ENCODE data around the gene CNPY1. TPM values are rescaled to one million over a fixed set of nuclear protein-coding genes. Genes with fewer than 3 reads are reported as not detected.

Gene CNPY1
- total RNA-seq, 2 donors from 2014 or later = 0.33 TPM; not detected in 1

- Histone ChIP-seq H3K27me3 (ENCODE audit: control insufficient read depth, insufficient read depth, low read length, poor library complexity, severe bottlenecking) (peaks cover 95% of the 10 kb centered on the region), H3K9ac (ENCODE audit: extremely low read depth, low read length, poor library complexity, severe bottlenecking) (no peak overlapping the region), H3K9me3 (ENCODE audit: control insufficient read depth, low read length) (no peaks in the 10 kb centered on the region), H3K36me3 (ENCODE audit: control insufficient read depth, insufficient read depth, low read length) (no peaks in the 10 kb centered on the region), H3K4me3 (ENCODE audit: low read length) (no peak overlapping the region), H3K27ac (ENCODE audit: low read depth, low read length) (no peak overlapping the region), H3K4me1 (ENCODE audit: control insufficient read depth, insufficient read depth, low read length) (peaks cover 5% of the 10 kb centered on the region)
- peaks cover 8% of the 10 kb centered on the region for H3K4me1 Mint-ChIP-seq
- H3K27ac Mint-ChIP-seq = no peak overlapping the region
- 81 to 92% methylated on average over 2 to 6 of the region's 6 CpGs for WGBS, 2 experiments (ENCODE audit: insufficient coverage in 1 of 2, insufficient read length in 1 of 2)
- peaks cover 99% of the 10 kb centered on the region for H3K27me3 Mint-ChIP-seq (ENCODE audit: insufficient read depth)
- TF ChIP-seq CTCF (conservative IDR thresholded peaks at IDR 0.05) = no peak
- peaks cover 6% of the 10 kb centered on the region for H3K9me3 Mint-ChIP-seq
- no peaks in the 10 kb centered on the region for H3K36me3 Mint-ChIP-seq (ENCODE audit: low read depth)
- no peak for DNase-seq
- H3K4me3 Mint-ChIP-seq = no peak overlapping the region
Observed at GRCh38 chr7:155530601-155531000, 15.8 kb downstream of the CNPY1 start.

GRCh38 chr7:155529845-155530244, 16.5 kb downstream of the CNPY1 start:
- H3K27ac Mint-ChIP-seq = no peak overlapping the region
- Histone ChIP-seq H3K4me3 (ENCODE audit: low read length) (no peak overlapping the region), H3K4me1 (ENCODE audit: control insufficient read depth, insufficient read depth, low read length) (peaks cover 5% of the 10 kb centered on the region), H3K27ac (ENCODE audit: low read depth, low read length) (no peak overlapping the region), H3K27me3 (ENCODE audit: control insufficient read depth, insufficient read depth, low read length, poor library complexity, severe bottlenecking) (peaks cover 95% of the 10 kb centered on the region), H3K36me3 (ENCODE audit: control insufficient read depth, insufficient read depth, low read length) (no peaks in the 10 kb centered on the region), H3K9ac (ENCODE audit: extremely low read depth, low read length, poor library complexity, severe bottlenecking) (no peak overlapping the region), H3K9me3 (ENCODE audit: control insufficient read depth, low read length) (no peaks in the 10 kb centered on the region)
- no peak overlapping the region for H3K4me3 Mint-ChIP-seq
- H3K9me3 Mint-ChIP-seq = peaks cover 6% of the 10 kb centered on the region
- WGBS, 2 experiments (ENCODE audit: insufficient coverage in 1 of 2, insufficient read length in 1 of 2) = 93% methylated on average over 10 to 11 of the region's 11 CpGs
- H3K36me3 Mint-ChIP-seq (ENCODE audit: low read depth) = no peaks in the 10 kb centered on the region
- H3K27me3 Mint-ChIP-seq (ENCODE audit: insufficient read depth) = peaks cover 99% of the 10 kb centered on the region
- peaks cover 8% of the 10 kb centered on the region for H3K4me1 Mint-ChIP-seq
- TF ChIP-seq CTCF (conservative IDR thresholded peaks at IDR 0.05) = no peak
- no peak for DNase-seq

- H3K27ac Mint-ChIP-seq = no peak overlapping the region
- Histone ChIP-seq H3K36me3 (ENCODE audit: control insufficient read depth, insufficient read depth, low read length) (no peaks in the 10 kb centered on the region), H3K4me3 (ENCODE audit: low read length) (no peak overlapping the region), H3K9ac (ENCODE audit: extremely low read depth, low read length, poor library complexity, severe bottlenecking) (no peak overlapping the region), H3K9me3 (ENCODE audit: control insufficient read depth, low read length) (no peaks in the 10 kb centered on the region), H3K27me3 (ENCODE audit: control insufficient read depth, insufficient read depth, low read length, poor library complexity, severe bottlenecking) (peaks cover 92% of the 10 kb centered on the region), H3K4me1 (ENCODE audit: control insufficient read depth, insufficient read depth, low read length) (peaks cover 5% of the 10 kb centered on the region), H3K27ac (ENCODE audit: low read depth, low read length) (no peak overlapping the region)
- TF ChIP-seq CTCF (conservative IDR thresholded peaks at IDR 0.05) = no peak
- no peaks in the 10 kb centered on the region for H3K36me3 Mint-ChIP-seq (ENCODE audit: low read depth)
- peaks cover 7% of the 10 kb centered on the region for H3K9me3 Mint-ChIP-seq
- no peak overlapping the region for H3K4me3 Mint-ChIP-seq
- 90 to 98% methylated on average over 4 of the region's 4 CpGs for WGBS, 2 experiments (ENCODE audit: insufficient coverage in 1 of 2, insufficient read length in 1 of 2)
- no peak for DNase-seq
- H3K27me3 Mint-ChIP-seq (ENCODE audit: insufficient read depth) = peaks cover 97% of the 10 kb centered on the region
- peaks cover 7% of the 10 kb centered on the region for H3K4me1 Mint-ChIP-seq
Observed at GRCh38 chr7:155529346-155529745, 17.0 kb downstream of the CNPY1 start.
